GM13976 (cell line): Measurements from ENCODE around the gene STRIP1.

Experiments used
- DNase-seq: peaks from one replicate; pipeline ENCODE4 v3.0.0; 2012; ENCODE audit warnings: low spot score
- CTCF ChIP-seq: IDR thresholded peaks from 2 replicates; pipeline ENCODE4 v1.5.1; 2012; ENCODE audit warnings: borderline replicate concordance, mild to moderate bottlenecking; ENCODE audit not compliant: insufficient read depth; ENCODE audit errors: extremely low read depth, missing control alignments, control extremely low read depth
- in situ Hi-C: fragments of 300-500 bp; cut with MboI; formaldehyde crosslinking; loops from one replicate; pipeline ENCODE4 v1.12.0; 2022; ENCODE audit warnings: low sequenced_read_pairs, mixed read lengths, inconsistent platforms; ENCODE audit not compliant: unreplicated experiment

STRIP1 gene

GRCh38 chr1:110097507-110098221 lies 63.2 kb downstream of the STRIP1 start:
- no peak for DNase-seq
- TF ChIP-seq CTCF: no peak
- in situ Hi-C loops: no loop called here

DNA sequence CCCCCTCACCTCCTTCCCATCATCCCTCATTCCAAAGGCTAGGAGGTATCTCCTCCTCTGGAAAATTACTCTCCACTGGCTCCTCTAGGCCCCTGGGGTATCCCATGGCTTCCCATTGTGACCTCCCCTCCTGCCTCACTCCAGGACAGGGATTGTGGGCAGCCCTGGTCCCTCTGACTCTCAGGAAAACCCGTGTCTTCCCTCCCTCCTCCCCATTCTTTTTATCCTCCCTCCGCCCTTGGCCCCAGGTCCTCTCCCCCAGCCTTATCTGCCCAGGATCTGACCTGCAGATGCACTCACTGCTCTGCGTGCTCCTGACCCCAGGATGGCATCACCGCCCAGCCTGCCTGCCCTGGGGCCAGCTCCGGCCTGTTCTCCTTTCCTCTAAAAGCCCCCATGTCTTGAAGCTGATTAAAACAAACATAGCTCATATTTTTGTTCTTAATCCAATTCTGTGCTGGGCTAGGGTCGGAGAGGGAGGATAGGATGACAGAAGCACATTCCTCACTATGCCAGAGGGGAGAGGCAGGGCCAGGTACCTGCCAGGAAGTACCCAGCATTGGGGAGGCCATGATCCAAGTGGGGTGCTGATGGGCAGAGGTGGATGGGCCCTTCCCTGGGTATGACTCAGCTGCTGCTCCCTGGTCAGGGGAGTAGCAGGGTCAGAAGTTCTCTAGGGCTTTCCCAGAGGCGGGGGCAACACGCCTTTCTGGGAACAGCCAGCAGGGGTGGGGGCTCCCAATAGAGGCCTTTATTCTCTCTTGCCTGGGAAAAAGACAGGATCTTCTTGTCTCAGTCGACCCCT lies 64.0 kb downstream of the STRIP1 start:
- in situ Hi-C loops: no loop called here
- no peak for TF ChIP-seq CTCF
- DNase-seq: no peak

- no peak for TF ChIP-seq CTCF
- no peak for DNase-seq
- in situ Hi-C loops: no loop called here
These were observed 65.9 kb downstream of the STRIP1 start for GRCh38 chr1:110100335-110100734.

- TF ChIP-seq CTCF: no peak
- peak; percentile 58 for DNase-seq
- in situ Hi-C loops: no loop called here
These were observed 67.7 kb downstream of the STRIP1 start for GRCh38 chr1:110102081-110102480.
